A673 (cell line): ENCODE measurements around the gene SFTPA2. TPM values are rescaled to one million over a fixed set of nuclear protein-coding genes. Genes with fewer than 3 reads are reported as not detected.
"Not testable (repeated sequence)": the region's sequence is repeated elsewhere in the genome, so short reads cannot be mapped to it uniquely, and the experiment has no call there.

ENCODE experiments used
- BruUV-seq: library from RNA; stranded (reverse); fragments of 400-500 nt; replicated peaks from 2 replicates; lab custom pipeline; 2021; lab: Mats Ljungman, UMichigan
- CTCF ChIA-PET: fragments of 300-600 bp; sonication (Branson Sonifier 250); formaldehyde crosslinking; loops from one replicate; lab custom pipeline; 2022; ENCODE audit warnings: antibody characterized with exemption; lab: Charles Lee
- POLR2A ChIA-PET: fragments of 300-600 bp; sonication (Branson Sonifier 250); formaldehyde crosslinking; loops from one replicate; lab custom pipeline; 2022; ENCODE audit warnings: antibody characterized with exemption; ENCODE audit not compliant: low non-redundant PET; lab: Charles Lee
- DNase-seq: peaks from one replicate; pipeline ENCODE4 v3.0.0-alpha.2; 2015; ENCODE audit warnings: low spot score
- H3K27ac ChIP-seq: fragments of 200-600 bp; sonication (generic); 2 replicates; pipeline ENCODE4 v1.5.1; 2016; ENCODE audit warnings: mixed run types, low read depth, mild to moderate bottlenecking, mixed read lengths, antibody characterized with exemption, low read length; ENCODE audit not compliant: poor library complexity, severe bottlenecking
- H3K27me3 ChIP-seq: fragments of 200-600 bp; sonication (generic); replicated peaks from 2 replicates; pipeline ENCODE4 v1.6.1; 2017; ENCODE audit warnings: mixed run types, low read depth, mild to moderate bottlenecking, mixed read lengths, antibody characterized with exemption, low read length; ENCODE audit not compliant: insufficient read depth, poor library complexity
- H3K36me3 ChIP-seq: fragments of 200-600 bp; sonication (generic); 2 replicates; pipeline ENCODE4 v1.6.1; 2016; ENCODE audit warnings: mixed run types, mild to moderate bottlenecking, mixed read lengths, antibody characterized with exemption, low read length; ENCODE audit not compliant: insufficient read depth, poor library complexity, severe bottlenecking
- H3K4me1 ChIP-seq: fragments of 200-600 bp; sonication (generic); 2 replicates; pipeline ENCODE4 v1.6.1; 2017; ENCODE audit warnings: mixed run types, mild to moderate bottlenecking, mixed read lengths, antibody characterized with exemption, low read length; ENCODE audit not compliant: insufficient read depth, poor library complexity, severe bottlenecking
- H3K4me3 ChIP-seq: fragments of 200-600 bp; sonication (generic); 2 replicates; pipeline ENCODE4 v1.5.1; 2016; ENCODE audit warnings: low read depth, mixed run types, mild to moderate bottlenecking, mixed read lengths, low read length; ENCODE audit not compliant: poor library complexity, severe bottlenecking
- H3K9me3 ChIP-seq: fragments of 200-600 bp; sonication (generic); 2 replicates; pipeline ENCODE4 v1.6.1; 2016; ENCODE audit warnings: mixed run types, low read depth, mild to moderate bottlenecking, mixed read lengths, antibody characterized with exemption, low read length; ENCODE audit not compliant: poor library complexity, severe bottlenecking
- CTCF ChIP-seq: fragments of 300-800, 200-600 bp; sonication (generic); conservative IDR thresholded peaks from 2 replicates; pipeline ENCODE4 v1.5.1; 2017; ENCODE audit warnings: low read depth, mild to moderate bottlenecking, antibody characterized with exemption, low read length, moderate library complexity, mixed read lengths
- EZH2 ChIP-seq: fragments of 200-600 bp; sonication (generic); IDR thresholded peaks from 2 replicates; pipeline ENCODE4 v1.6.1; 2017; ENCODE audit warnings: borderline replicate concordance, low read depth, mild to moderate bottlenecking, mixed read lengths, antibody characterized with exemption, low read length; ENCODE audit not compliant: poor library complexity, severe bottlenecking
- intact Hi-C: fragments of 100-400 bp; cut with micrococcal nuclease; formaldehyde crosslinking; loops from one replicate; pipeline ENCODE4 v1.10.0; 2022; ENCODE audit not compliant: unreplicated experiment
- total RNA-seq: library from RNA; stranded (reverse); gene quantifications from 2 replicates; pipeline ENCODE4 v1.2.3, GENCODE V29; 2021

SFTPA2 gene
- total RNA-seq, 1 experiment from 2014 or later, result not detected

- H3K9me3 ChIP-seq, DNase-seq, H3K4me1 ChIP-seq, POLR2A ChIA-PET, H3K27me3 ChIP-seq, intact Hi-C loops, BruUV-seq, CTCF ChIA-PET, H3K4me3 ChIP-seq, H3K27ac ChIP-seq, H3K36me3 ChIP-seq: not testable (repeated sequence)
These were observed 15.8 kb downstream of the SFTPA2 start for GRCh38 chr10:79544408-79544807.

GRCh38 chr10:79542626-79543025, 17.6 kb downstream of the SFTPA2 start:
- H3K4me3 ChIP-seq, result no peak overlapping the region
- no peak for DNase-seq
- no peaks in the 10 kb centered on the region for H3K36me3 ChIP-seq
- no peak overlapping the region for H3K27ac ChIP-seq
- no TSS peak for BruUV-seq
- intact Hi-C loops, result no loop called here
- POLR2A ChIA-PET, result no interaction called here
- CTCF ChIA-PET, result no interaction called here
- no peaks in the 10 kb centered on the region for H3K9me3 ChIP-seq
- H3K27me3 ChIP-seq, result no peaks in the 10 kb centered on the region
- H3K4me1 ChIP-seq, result no peaks in the 10 kb centered on the region
- TF ChIP-seq CTCF (no peak), EZH2 (no peak)

- DNase-seq, H3K4me3 ChIP-seq, H3K36me3 ChIP-seq, H3K27ac ChIP-seq, POLR2A ChIA-PET, H3K9me3 ChIP-seq, BruUV-seq, intact Hi-C loops, H3K4me1 ChIP-seq, H3K27me3 ChIP-seq, CTCF ChIA-PET: not testable (repeated sequence)
These were observed 19.3 kb downstream of the SFTPA2 start for GRCh38 chr10:79540930-79541329.

GRCh38 chr10:79538311-79538710, 21.9 kb downstream of the SFTPA2 start:
- intact Hi-C loops, result loop anchor here (10.0 kb wide), 1 partner anchor 506 kb away; no protein-coding TSS in a partner anchor
- BruUV-seq, H3K27ac ChIP-seq: not testable (repeated sequence)

GRCh38 chr10:79533903-79534175, 26.4 kb downstream of the SFTPA2 start:
- H3K4me3 ChIP-seq, H3K4me1 ChIP-seq, CTCF ChIA-PET, DNase-seq, H3K36me3 ChIP-seq, H3K27me3 ChIP-seq, H3K27ac ChIP-seq, H3K9me3 ChIP-seq, POLR2A ChIA-PET, BruUV-seq: not testable (repeated sequence)
- intact Hi-C loops, result loop anchor here (10.0 kb wide), 1 partner anchor 511 kb away; no protein-coding TSS in a partner anchor

More at GRCh38 chr10:79538311-79538710, 21.9 kb downstream of the SFTPA2 start:
- CTCF ChIA-PET, H3K9me3 ChIP-seq, POLR2A ChIA-PET, H3K27me3 ChIP-seq, H3K36me3 ChIP-seq, DNase-seq, H3K4me3 ChIP-seq, H3K4me1 ChIP-seq: not testable (repeated sequence)

DNA sequence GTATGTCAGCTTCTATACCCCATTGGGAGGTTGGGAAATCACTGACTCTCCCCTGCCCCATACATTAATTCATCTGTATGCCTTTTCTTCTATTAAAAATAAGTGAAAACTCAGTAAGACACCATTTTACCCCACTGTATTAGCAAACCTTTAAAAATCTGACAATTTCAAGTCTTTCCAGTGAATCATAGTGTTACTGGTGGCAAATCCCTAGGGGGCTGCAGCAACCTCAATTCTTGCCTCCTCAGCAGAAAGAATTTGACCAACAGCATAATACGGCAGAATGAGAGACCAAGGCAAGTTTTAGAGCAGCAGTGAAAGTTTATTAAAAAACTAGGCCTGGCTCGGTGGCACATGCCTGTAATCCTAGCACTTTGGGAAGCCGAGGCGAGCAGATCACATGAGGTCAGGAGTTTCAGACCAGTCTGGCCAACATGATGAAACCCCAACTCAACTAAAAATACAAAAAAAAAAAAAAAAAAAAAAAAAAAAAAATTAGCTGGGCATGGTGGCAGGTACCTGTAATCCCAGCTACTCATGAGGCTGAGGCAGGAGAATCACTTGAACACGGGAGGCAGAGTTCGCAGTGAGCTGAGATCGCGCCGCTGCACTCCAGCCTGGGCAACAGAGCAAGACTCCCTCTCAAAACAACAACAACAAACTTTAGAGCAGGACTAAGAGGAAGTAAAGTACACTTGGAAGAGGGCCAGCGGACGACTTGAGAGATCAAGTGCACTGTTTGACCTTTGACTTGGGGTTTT, 26.9 kb downstream of the SFTPA2 start:
- DNase-seq, H3K36me3 ChIP-seq, H3K27me3 ChIP-seq, BruUV-seq, POLR2A ChIA-PET, CTCF ChIA-PET, H3K27ac ChIP-seq, H3K4me1 ChIP-seq, H3K4me3 ChIP-seq, H3K9me3 ChIP-seq: not testable (repeated sequence)
- intact Hi-C loops, result loop anchor here (10.0 kb wide), 1 partner anchor 511 kb away; no protein-coding TSS in a partner anchor

- H3K27me3 ChIP-seq, H3K4me1 ChIP-seq, H3K9me3 ChIP-seq, H3K36me3 ChIP-seq, CTCF ChIA-PET, POLR2A ChIA-PET, H3K27ac ChIP-seq, H3K4me3 ChIP-seq, DNase-seq, BruUV-seq: not testable (repeated sequence)
- intact Hi-C loops, result loop anchor here (10.0 kb wide), 1 partner anchor 707 kb away; no protein-coding TSS in a partner anchor
These were observed 31.9 kb downstream of the SFTPA2 start for GRCh38 chr10:79528261-79528660.
